Measurements from ENCODE around the gene ASB5.
"Not testable (repeated sequence)": the region's sequence is repeated elsewhere in the genome, so short reads cannot be mapped to it uniquely, and the experiment has no call there.

The ASB5 gene

DNA sequence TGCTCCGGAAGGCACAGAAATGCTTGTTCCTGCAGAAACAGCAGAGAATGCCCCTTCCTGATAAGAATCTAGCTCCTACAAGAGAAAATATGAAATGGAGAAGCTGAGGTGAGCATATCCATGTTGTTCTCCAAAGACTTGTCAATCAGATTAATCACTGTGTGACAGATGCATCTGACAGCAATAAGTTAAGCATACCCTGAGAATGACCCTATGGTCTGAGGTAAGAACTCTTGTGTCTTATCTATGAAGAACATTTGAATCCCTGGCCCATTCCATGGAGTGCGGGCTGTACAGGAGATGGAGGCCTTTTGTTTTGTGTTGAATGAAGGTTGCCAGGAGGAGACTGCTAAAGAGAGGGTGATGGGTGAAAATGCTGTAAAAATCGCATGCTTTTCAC is 21.5 kb upstream of the ASB5 start:
- H3K27me3 ChIP-seq (replicated peaks; ENCODE audit: control insufficient read depth, insufficient read depth, low read length) = no peaks in the 10 kb centered on the region; the same call in 1 of the 2 replicates
- H3K36me3 ChIP-seq (ENCODE audit: control insufficient read depth, insufficient read depth, low read length) = no peaks in the 10 kb centered on the region
- TF ChIP-seq, protein P1, sequence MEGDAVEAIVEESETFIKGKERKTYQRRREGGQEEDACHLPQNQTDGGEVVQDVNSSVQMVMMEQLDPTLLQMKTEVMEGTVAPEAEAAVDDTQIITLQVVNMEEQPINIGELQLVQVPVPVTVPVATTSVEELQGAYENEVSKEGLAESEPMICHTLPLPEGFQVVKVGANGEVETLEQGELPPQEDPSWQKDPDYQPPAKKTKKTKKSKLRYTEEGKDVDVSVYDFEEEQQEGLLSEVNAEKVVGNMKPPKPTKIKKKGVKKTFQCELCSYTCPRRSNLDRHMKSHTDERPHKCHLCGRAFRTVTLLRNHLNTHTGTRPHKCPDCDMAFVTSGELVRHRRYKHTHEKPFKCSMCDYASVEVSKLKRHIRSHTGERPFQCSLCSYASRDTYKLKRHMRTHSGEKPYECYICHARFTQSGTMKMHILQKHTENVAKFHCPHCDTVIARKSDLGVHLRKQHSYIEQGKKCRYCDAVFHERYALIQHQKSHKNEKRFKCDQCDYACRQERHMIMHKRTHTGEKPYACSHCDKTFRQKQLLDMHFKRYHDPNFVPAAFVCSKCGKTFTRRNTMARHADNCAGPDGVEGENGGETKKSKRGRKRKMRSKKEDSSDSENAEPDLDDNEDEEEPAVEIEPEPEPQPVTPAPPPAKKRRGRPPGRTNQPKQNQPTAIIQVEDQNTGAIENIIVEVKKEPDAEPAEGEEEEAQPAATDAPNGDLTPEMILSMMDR (IDR thresholded peaks at IDR 0.05; ENCODE audit: insufficient read depth, low read length, poor library complexity, severe bottlenecking) = no peak
- no peak overlapping the region for H3K4me3 ChIP-seq (replicated peaks; ENCODE audit: low read depth, low read length)
- DNase-seq (ENCODE audit: extremely low read depth, insufficient read length) = no peak

DNA sequence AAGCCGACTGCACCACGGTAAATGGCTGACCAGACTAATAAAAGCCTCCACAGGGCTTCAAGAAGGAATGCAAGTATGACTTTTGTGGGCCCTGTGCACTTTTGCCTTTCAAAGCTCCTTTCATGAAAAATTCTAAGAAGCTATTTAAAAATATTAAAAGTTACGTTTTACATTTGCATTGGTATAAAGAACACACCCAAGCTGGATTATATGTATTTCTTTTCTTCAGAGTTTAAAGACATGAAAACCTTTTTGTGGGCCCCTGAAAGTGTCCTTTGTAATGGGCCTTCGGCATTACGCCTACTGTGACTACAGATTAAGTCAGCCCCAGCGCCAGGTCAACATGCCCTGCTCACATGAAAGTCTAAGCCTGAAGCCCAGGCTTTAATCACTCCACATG is 20.5 kb upstream of the ASB5 start:
- DNase-seq (ENCODE audit: extremely low read depth, insufficient read length) = no peak
- no peaks in the 10 kb centered on the region for H3K36me3 ChIP-seq (ENCODE audit: control insufficient read depth, insufficient read depth, low read length)
- H3K27me3 ChIP-seq (replicated peaks; ENCODE audit: control insufficient read depth, insufficient read depth, low read length) = no peaks in the 10 kb centered on the region; the same call in 1 of the 2 replicates
- no peak overlapping the region for H3K4me3 ChIP-seq (replicated peaks; ENCODE audit: low read depth, low read length)
- TF ChIP-seq, protein P1 (IDR thresholded peaks at IDR 0.05; ENCODE audit: insufficient read depth, low read length, poor library complexity, severe bottlenecking) = no peak

DNA sequence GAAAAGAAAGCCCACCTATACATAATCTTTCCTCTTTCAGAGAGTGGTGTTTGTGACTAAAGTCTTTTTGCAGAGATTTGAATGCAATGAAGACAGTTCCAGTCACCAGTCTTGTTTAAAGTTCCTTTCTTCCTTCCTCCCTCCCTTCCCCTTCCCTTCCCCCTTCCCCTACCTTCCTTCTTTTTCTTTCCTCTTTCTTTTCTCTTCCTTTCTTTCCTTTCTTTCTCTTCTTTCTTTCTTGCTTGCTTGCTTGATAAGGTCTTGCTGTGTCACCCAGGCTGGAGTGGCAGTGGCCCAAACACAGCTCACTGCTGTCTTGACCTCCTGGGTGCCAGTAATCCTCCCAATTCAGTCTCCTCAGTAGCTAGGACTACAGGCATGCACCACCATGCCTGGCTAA is 19.0 kb upstream of the ASB5 start:
- TF ChIP-seq, protein P1 (IDR thresholded peaks at IDR 0.05; ENCODE audit: insufficient read depth, low read length, poor library complexity, severe bottlenecking) = no peak
- no peak for DNase-seq (ENCODE audit: extremely low read depth, insufficient read length)

DNA sequence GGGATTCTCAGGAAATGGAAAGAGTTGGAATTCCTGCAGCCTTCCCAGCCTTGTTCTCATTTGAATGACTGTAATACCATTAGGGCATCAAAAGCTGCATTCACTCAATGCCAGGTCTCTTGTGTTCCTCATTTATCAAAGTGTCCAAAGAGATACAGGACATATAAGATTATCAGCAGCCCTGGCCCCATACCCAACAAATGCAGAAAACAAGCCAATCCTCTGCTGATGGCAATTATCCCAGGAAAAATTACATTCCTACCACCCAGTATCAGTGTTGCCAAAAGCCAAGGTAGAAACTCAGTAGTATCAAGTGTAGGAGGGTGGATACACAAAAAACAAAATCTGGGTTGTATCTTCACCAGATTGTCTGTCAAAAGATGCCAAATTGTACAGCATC is 18.5 kb upstream of the ASB5 start:
- H3K27me3 ChIP-seq (replicated peaks; ENCODE audit: control insufficient read depth, insufficient read depth, low read length) = no peaks in the 10 kb centered on the region; the same call in 1 of the 2 replicates
- H3K36me3 ChIP-seq (ENCODE audit: control insufficient read depth, insufficient read depth, low read length) = no peaks in the 10 kb centered on the region
- no peak overlapping the region for H3K4me3 ChIP-seq (replicated peaks; ENCODE audit: low read depth, low read length)
- TF ChIP-seq, protein P1 (IDR thresholded peaks at IDR 0.05; ENCODE audit: insufficient read depth, low read length, poor library complexity, severe bottlenecking) = no peak
- no peak for DNase-seq (ENCODE audit: extremely low read depth, insufficient read length)

More for the DNA sequence above, 19.0 kb upstream of the ASB5 start:
- no peak overlapping the region for H3K4me3 ChIP-seq (replicated peaks; ENCODE audit: low read depth, low read length)
- H3K36me3 ChIP-seq (ENCODE audit: control insufficient read depth, insufficient read depth, low read length) = no peaks in the 10 kb centered on the region
- H3K27me3 ChIP-seq (replicated peaks; ENCODE audit: control insufficient read depth, insufficient read depth, low read length) = no peaks in the 10 kb centered on the region; the same call in 1 of the 2 replicates

DNA sequence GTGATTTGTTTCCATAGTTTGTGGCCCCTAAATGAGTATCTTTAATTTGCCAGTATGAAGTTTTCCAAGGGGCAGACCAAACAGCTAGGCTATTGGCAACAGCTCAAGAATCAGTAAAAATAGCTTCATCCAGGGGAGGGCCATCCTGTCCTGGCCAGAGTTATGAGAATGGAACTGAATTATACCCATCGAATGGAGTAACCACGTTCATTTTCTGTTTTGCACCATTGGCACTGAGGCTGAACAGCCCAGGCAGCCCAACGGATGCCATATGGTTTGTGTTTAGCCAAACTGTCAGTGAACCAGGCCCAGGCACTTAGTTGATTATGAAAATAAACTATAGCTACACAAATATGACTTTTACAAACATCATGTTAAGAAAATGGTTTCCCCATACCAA is 17.7 kb upstream of the ASB5 start:
- no peaks in the 10 kb centered on the region for H3K36me3 ChIP-seq (ENCODE audit: control insufficient read depth, insufficient read depth, low read length)
- no peak for DNase-seq (ENCODE audit: extremely low read depth, insufficient read length)
- TF ChIP-seq, protein P1 (IDR thresholded peaks at IDR 0.05; ENCODE audit: insufficient read depth, low read length, poor library complexity, severe bottlenecking) = no peak
- no peaks in the 10 kb centered on the region; the same call in 1 of the 2 replicates for H3K27me3 ChIP-seq (replicated peaks; ENCODE audit: control insufficient read depth, insufficient read depth, low read length)
- H3K4me3 ChIP-seq (replicated peaks; ENCODE audit: low read depth, low read length) = no peak overlapping the region

DNA sequence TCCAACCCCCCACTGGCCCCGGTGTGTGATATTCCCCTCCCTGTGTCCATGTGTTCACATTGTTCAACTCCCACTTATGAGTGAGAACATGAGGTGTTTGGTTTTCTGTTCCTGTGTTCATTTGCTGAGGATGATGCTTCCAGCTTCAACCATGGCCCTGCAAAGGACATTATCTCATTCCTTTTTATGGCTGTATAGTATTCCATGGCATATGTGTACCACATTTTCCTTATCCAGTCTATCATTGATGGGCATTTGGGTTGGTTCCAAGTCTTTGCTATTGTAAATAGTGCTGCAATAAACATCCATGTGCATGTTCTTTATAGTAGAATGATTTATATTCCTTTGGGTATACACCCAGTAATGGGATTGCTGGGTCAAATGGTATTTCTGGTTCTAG is 10.5 kb upstream of the ASB5 start:
- H3K4me3 ChIP-seq (replicated peaks; ENCODE audit: low read depth, low read length) = not testable (repeated sequence)

More for the DNA sequence above, 10.5 kb upstream of the ASB5 start:
- not testable (repeated sequence) for DNase-seq (ENCODE audit: extremely low read depth, insufficient read length); H3K27me3 ChIP-seq (replicated peaks; ENCODE audit: control insufficient read depth, insufficient read depth, low read length); H3K36me3 ChIP-seq (ENCODE audit: control insufficient read depth, insufficient read depth, low read length)

Data from GM06990 (cell line).